Ovary (tissue), 9 donors: ENCODE data around the gene PARM1. TPM values are rescaled to one million over a fixed set of nuclear protein-coding genes. Genes with fewer than 3 reads are reported as not detected.

Experiments
- DNase-seq, 5 donors: peaks; one replicate each; pipeline ENCODE4 v3.0.0-alpha.2; 2019 to 2020
- H3K27ac ChIP-seq, 2 donors: fragments of 200-600 bp; one replicate each; pipeline versions ENCODE4 v1.5.1 to v1.8.0; 2019 to 2022
- H3K27me3 ChIP-seq: fragments of 200-600 bp; one replicate; pipeline ENCODE4 v1.8.0; 2022
- H3K36me3 ChIP-seq: fragments of 200-600 bp; sonication (generic); one replicate; pipeline ENCODE4 v1.5.1; 2019
- H3K4me1 ChIP-seq: one replicate; pipeline ENCODE4 v1.8.1; 2013; ENCODE audit warnings: mild to moderate bottlenecking, moderate library complexity; ENCODE audit not compliant: insufficient read depth
- H3K4me3 ChIP-seq: fragments of 200-600 bp; sonication (generic); one replicate; pipeline ENCODE4 v1.5.1; 2017
- H3K9me3 ChIP-seq, 2 donors: fragments of 200-600 bp in 1 of 2; sonication (generic) in 1 of 2; one replicate each; pipeline versions ENCODE4 v1.5.1 to v1.8.1; 2013 to 2019; ENCODE audit warnings: mild to moderate bottlenecking in 1 of 2, moderate library complexity in 1 of 2
- EP300 ChIP-seq: sonication (generic); formaldehyde crosslinking; IDR thresholded peaks from one replicate; pipeline ENCODE4 v1.6.1; 2017; ENCODE audit warnings: antibody characterized with exemption
- POLR2A ChIP-seq: fragments of 450-650 bp; IDR thresholded peaks from one replicate; pipeline ENCODE4 v1.6.1; 2017; ENCODE audit warnings: antibody characterized with exemption, mild to moderate bottlenecking, moderate library complexity
- whole genome bisulfite sequencing, 3 donors: extraction: QIAGEN DNeasy Blood & Tissue Kit in 1 of 3; methylation state at CpG; one replicate each; pipeline versions ENCODE4 v1.1.5 to v1.1.7; 2013 to 2017; 5-methylcytosine and 5-hydroxymethylcytosine counted together
- intact Hi-C, 4 donors: fragments of 100-400 bp; cut with DNase I; formaldehyde crosslinking; loops; one replicate each; pipeline versions ENCODE4 v1.11.0 to v1.15.1; 2022 to 2023
- polyA plus RNA-seq, 2 donors: library from polyadenylated mRNA; stranded (reverse); fragments of 200-250 nt in 1 of 2; fragments of 350-450 nt in 1 of 2; fragmentation: Illumina TruSeq in 1 of 2; extraction: RNeasy Lipid Tissue Mini Kit (QIAGEN cat#74804) in 1 of 2; gene quantifications; one replicate each; pipeline ENCODE4 v1.2.3, GENCODE V29; 2013 to 2014
- total RNA-seq, 7 donors: library from RNA; depleted of rRNA in 2 of 7; stranded (reverse); fragments of >200 nt in 2 of 7; fragmentation: NEBNext Ultra II Directional in 3 of 7; extraction: Animal tissue kit (Norgen Biotek cat#: 25700) in 3 of 7; gene quantifications; one replicate each; pipeline versions ENCODE4 v1.1.0 to v1.2.4, GENCODE V29; 2016 to 2023
- TF ChIP-seq, protein P1 (sequence below), 3 donors: fragments of 450-650 bp in 2 of 3; fragments of 200-600 bp in 1 of 3; IDR thresholded peaks; one replicate each; pipeline versions ENCODE4 v1.5.1 to v1.8.0; 2016 to 2022; ENCODE audit warnings: antibody characterized with exemption in 3 of 3, mild to moderate bottlenecking in 1 of 3
- donor health status: DM: no; HTN: no; CAD: no; lungs with moderate emphysema.
- donor health status: DM: no; HTN: no; CAD: no.
- donor health status: Bipolar disorder and iron deficiency.
- donor health status: DM: yes; HTN: yes; CAD: no.
- donor health status: DM: no; HTN: no; CAD: no.
- donor health status: DM: yes; HTN: yes; CAD: no.

The PARM1 gene
- total and polyA plus RNA-seq, 9 donors = 1.9 to 90.1 (median 12.6) TPM

GRCh38 chr4:75002381-75002780 lies 69.5 kb downstream of the PARM1 start:
- Histone ChIP-seq H3K27ac (no peak overlapping the region), H3K36me3 (no peaks in the 10 kb centered on the region)
- intact Hi-C loops = no loop called here

GRCh38 chr4:75003979-75004378 lies 71.1 kb downstream of the PARM1 start:
- intact Hi-C loops = no loop called here
- no peak for DNase-seq
- TF ChIP-seq EP300 (no peak), POLR2A (no peak)
- TF ChIP-seq, protein P1, sequence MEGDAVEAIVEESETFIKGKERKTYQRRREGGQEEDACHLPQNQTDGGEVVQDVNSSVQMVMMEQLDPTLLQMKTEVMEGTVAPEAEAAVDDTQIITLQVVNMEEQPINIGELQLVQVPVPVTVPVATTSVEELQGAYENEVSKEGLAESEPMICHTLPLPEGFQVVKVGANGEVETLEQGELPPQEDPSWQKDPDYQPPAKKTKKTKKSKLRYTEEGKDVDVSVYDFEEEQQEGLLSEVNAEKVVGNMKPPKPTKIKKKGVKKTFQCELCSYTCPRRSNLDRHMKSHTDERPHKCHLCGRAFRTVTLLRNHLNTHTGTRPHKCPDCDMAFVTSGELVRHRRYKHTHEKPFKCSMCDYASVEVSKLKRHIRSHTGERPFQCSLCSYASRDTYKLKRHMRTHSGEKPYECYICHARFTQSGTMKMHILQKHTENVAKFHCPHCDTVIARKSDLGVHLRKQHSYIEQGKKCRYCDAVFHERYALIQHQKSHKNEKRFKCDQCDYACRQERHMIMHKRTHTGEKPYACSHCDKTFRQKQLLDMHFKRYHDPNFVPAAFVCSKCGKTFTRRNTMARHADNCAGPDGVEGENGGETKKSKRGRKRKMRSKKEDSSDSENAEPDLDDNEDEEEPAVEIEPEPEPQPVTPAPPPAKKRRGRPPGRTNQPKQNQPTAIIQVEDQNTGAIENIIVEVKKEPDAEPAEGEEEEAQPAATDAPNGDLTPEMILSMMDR (IDR thresholded peaks at IDR 0.05) = no peak
- Histone ChIP-seq H3K4me1 (no peaks in the 10 kb centered on the region), H3K36me3 (no peaks in the 10 kb centered on the region), H3K27ac (no peak overlapping the region), H3K9me3 (no peaks in the 10 kb centered on the region), H3K4me3 (no peak overlapping the region), H3K27me3 (no peaks in the 10 kb centered on the region)

More at GRCh38 chr4:75002381-75002780, 69.5 kb downstream of the PARM1 start:
- Histone ChIP-seq H3K27me3 (no peaks in the 10 kb centered on the region), H3K9me3 (no peaks in the 10 kb centered on the region), H3K4me3 (no peak overlapping the region), H3K4me1 (no peaks in the 10 kb centered on the region)
- WGBS, 3 donors = 80 to 87% (median 82%) methylated on average over 2 of the region's 2 CpGs
- DNase-seq = no peak
- TF ChIP-seq, protein P1 (IDR thresholded peaks at IDR 0.05) = no peak
- TF ChIP-seq POLR2A (no peak), EP300 (no peak)

GRCh38 chr4:75004755-75005668 lies 72.1 kb downstream of the PARM1 start:
- intact Hi-C loops = no loop called here
- DNase-seq = no peak
- Histone ChIP-seq H3K36me3 (no peaks in the 10 kb centered on the region), H3K4me1 (no peaks in the 10 kb centered on the region), H3K27me3 (no peaks in the 10 kb centered on the region), H3K27ac (no peak overlapping the region), H3K4me3 (no peak overlapping the region), H3K9me3 (no peaks in the 10 kb centered on the region)
- 65 to 68% (median 66%) methylated on average over 9 of the region's 9 CpGs for WGBS, 3 donors
- TF ChIP-seq EP300 (no peak), POLR2A (no peak)
- TF ChIP-seq, protein P1 (IDR thresholded peaks at IDR 0.05) = no peak

- H3K27ac ChIP-seq = no peak overlapping the region
- no peak for DNase-seq
- TF ChIP-seq, protein P1 (IDR thresholded peaks at IDR 0.05) = no peak
- TF ChIP-seq EP300 = no peak
- no peak for TF ChIP-seq POLR2A
- H3K9me3 ChIP-seq = no peaks in the 10 kb centered on the region
- H3K36me3 ChIP-seq = no peaks in the 10 kb centered on the region
- H3K4me3 ChIP-seq = no peak overlapping the region
- WGBS, 3 donors = 77 to 94% (median 80%) methylated on average over 1 of the region's 1 CpG
- H3K4me1 ChIP-seq = no peaks in the 10 kb centered on the region
- intact Hi-C loops = no loop called here
- no peaks in the 10 kb centered on the region for H3K27me3 ChIP-seq
Measured at GRCh38 chr4:75005727-75006126, 72.8 kb downstream of the PARM1 start.
